Natural killer cell (primary cell): Measurements from ENCODE around the gene ZFP92. TPM values are rescaled to one million over a fixed set of nuclear protein-coding genes. Genes with fewer than 3 reads are reported as not detected.

ENCODE experiments used
- ATAC-seq, 3 donors: fragments of 150-1000 bp in 2 of 3; fragments of 200-7000 bp in 1 of 3; cut with Tn5 transposase; 1 replicate in 1 of 3; 2 replicates in 2 of 3; pipeline ENCODE4 v1.10.0; 2021; ENCODE audit warnings: mild to moderate bottlenecking in 2 of 3, moderate library complexity in 2 of 3
- DNase-seq, 2 donors: peaks; one replicate each; pipeline versions ENCODE4 v3.0.0 to v3.0.0-alpha.2; 2013 to 2021; ENCODE audit warnings: mixed read lengths in 1 of 2
- H3K27ac ChIP-seq: one replicate; pipeline ENCODE4 v1.5.1; 2013; ENCODE audit warnings: mild to moderate bottlenecking, low read length
- H3K27me3 ChIP-seq: one replicate; pipeline ENCODE4 v1.6.1; 2013; ENCODE audit warnings: low read length; ENCODE audit not compliant: control insufficient read depth, insufficient read depth
- H3K36me3 ChIP-seq: one replicate; pipeline ENCODE4 v1.6.1; 2013; ENCODE audit warnings: low read length; ENCODE audit not compliant: control insufficient read depth, insufficient read depth
- H3K4me1 ChIP-seq: one replicate; pipeline ENCODE4 v1.6.1; 2013; ENCODE audit warnings: low read length; ENCODE audit not compliant: control insufficient read depth, insufficient read depth
- H3K4me3 ChIP-seq: one replicate; pipeline ENCODE4 v1.5.1; 2013; ENCODE audit warnings: low read length
- H3K9me3 ChIP-seq: one replicate; pipeline ENCODE4 v1.6.1; 2013; ENCODE audit warnings: low read length; ENCODE audit not compliant: control insufficient read depth, insufficient read depth
- H3K27ac Mint-ChIP-seq, 2 donors: one replicate each; pipeline ENCODE4 v1.8.0; 2022; ENCODE audit warnings: mild to moderate bottlenecking in 2 of 2, mixed read lengths in 2 of 2, moderate library complexity in 1 of 2
- H3K27me3 Mint-ChIP-seq, 2 donors: one replicate each; pipeline ENCODE4 v1.8.0; 2022; ENCODE audit warnings: low read depth in 2 of 2, mixed read lengths in 2 of 2
- H3K36me3 Mint-ChIP-seq: one replicate; pipeline ENCODE4 v1.8.0; 2022; ENCODE audit warnings: mixed read lengths
- H3K4me1 Mint-ChIP-seq, 2 donors: one replicate each; pipeline ENCODE4 v1.8.0; 2022; ENCODE audit warnings: mixed read lengths in 2 of 2
- H3K4me3 Mint-ChIP-seq: one replicate; pipeline ENCODE4 v1.8.0; 2022; ENCODE audit warnings: mild to moderate bottlenecking, moderate library complexity, mixed read lengths
- H3K9me3 Mint-ChIP-seq, 2 donors: one replicate each; pipeline ENCODE4 v1.8.0; 2022; ENCODE audit warnings: mixed read lengths in 2 of 2
- CTCF ChIP-seq: fragments of 200-600 bp; IDR thresholded peaks from one replicate; pipeline ENCODE4 v1.8.0; 2022; ENCODE audit warnings: antibody characterized with exemption
- WGBS: methylation state at CpG from one replicate; pipeline ENCODE4 v1.1.7; 2013; ENCODE audit warnings: missing lambda C conversion rate; ENCODE audit not compliant: insufficient coverage; 5-methylcytosine and 5-hydroxymethylcytosine counted together
- intact Hi-C: fragments of 100-400 bp; cut with micrococcal nuclease; formaldehyde crosslinking; loops from one replicate; pipeline ENCODE4 v1.14.2; 2022
- total RNA-seq, 4 donors: library from RNA; stranded (reverse); fragments of 120-200 nt in 1 of 4; gene quantifications; one replicate each; pipeline versions ENCODE4 v1.2.3 to v1.2.4, GENCODE V29; 2013 to 2022

Gene ZFP92
- total RNA-seq, 3 donors from 2014 or later (not counting 1 experiment from before 2014, with no cell fraction given) = 1.6 to 3.3 (median 2.9) TPM

DNA sequence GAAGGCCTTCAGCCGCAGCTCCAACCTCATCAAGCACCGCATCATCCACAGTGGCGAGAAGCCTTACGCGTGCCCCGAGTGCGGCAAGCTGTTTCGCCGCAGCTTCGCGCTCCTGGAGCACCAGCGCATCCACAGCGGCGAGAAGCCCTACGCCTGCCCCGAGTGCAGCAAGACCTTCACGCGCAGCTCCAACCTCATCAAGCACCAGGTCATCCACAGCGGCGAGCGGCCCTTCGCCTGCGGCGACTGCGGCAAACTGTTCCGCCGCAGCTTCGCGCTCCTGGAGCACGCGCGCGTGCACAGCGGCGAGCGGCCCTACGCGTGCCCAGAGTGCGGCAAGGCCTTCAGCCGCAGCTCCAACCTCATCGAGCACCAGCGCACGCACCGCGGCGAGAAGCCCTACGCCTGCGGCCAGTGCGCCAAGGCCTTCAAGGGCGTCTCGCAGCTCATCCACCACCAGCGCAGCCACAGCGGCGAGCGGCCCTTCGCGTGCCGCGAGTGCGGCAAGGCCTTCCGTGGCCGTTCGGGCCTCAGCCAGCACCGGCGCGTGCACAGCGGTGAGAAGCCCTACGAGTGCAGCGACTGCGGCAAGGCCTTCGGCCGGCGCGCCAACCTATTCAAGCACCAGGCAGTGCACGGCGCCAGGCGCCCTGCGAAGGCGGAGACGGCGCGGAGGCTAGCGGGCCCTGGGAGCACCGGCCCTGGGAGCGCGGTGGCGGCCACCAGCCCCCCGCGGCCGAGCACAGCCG, 9.8 kb downstream of the ZFP92 start:
- peaks cover 0 to 4% of the 10 kb centered on the region in 2 donors for H3K4me1 Mint-ChIP-seq
- no peak overlapping the region for H3K4me3 Mint-ChIP-seq
- ATAC-seq (no peak), DNase-seq (no peak)
- H3K27me3 Mint-ChIP-seq = no peaks in the 10 kb centered on the region
- H3K27ac Mint-ChIP-seq = no peak overlapping the region
- H3K36me3 Mint-ChIP-seq = no peaks in the 10 kb centered on the region
- TF ChIP-seq CTCF = no peak
- no peak overlapping the region for H3K27ac ChIP-seq
- no peaks in the 10 kb centered on the region for H3K36me3 ChIP-seq
- no peaks in the 10 kb centered on the region for H3K4me1 ChIP-seq
- H3K9me3 Mint-ChIP-seq = no peaks in the 10 kb centered on the region
- H3K4me3 ChIP-seq = no peak overlapping the region
- no peaks in the 10 kb centered on the region for H3K27me3 ChIP-seq
- intact Hi-C loops = no loop called here
- no peaks in the 10 kb centered on the region for H3K9me3 ChIP-seq
- WGBS = 98% methylated on average over 91 of the region's 91 CpGs

GRCh38 chrX:153421856-153422255, 10.6 kb downstream of the ZFP92 start:
- no peaks in the 10 kb centered on the region for H3K36me3 Mint-ChIP-seq
- no peak overlapping the region for H3K4me3 ChIP-seq
- no peaks in the 10 kb centered on the region for H3K9me3 ChIP-seq
- H3K9me3 Mint-ChIP-seq = no peaks in the 10 kb centered on the region
- no peak for TF ChIP-seq CTCF
- H3K27me3 ChIP-seq = no peaks in the 10 kb centered on the region
- peaks cover 0 to 4% of the 10 kb centered on the region in 2 donors for H3K4me1 Mint-ChIP-seq
- no peak overlapping the region for H3K27ac Mint-ChIP-seq
- H3K27me3 Mint-ChIP-seq = no peaks in the 10 kb centered on the region
- no peak for ATAC-seq
- no peak overlapping the region for H3K27ac ChIP-seq
- DNase-seq = no peak
- WGBS = 97% methylated on average over 16 of the region's 18 CpGs
- H3K36me3 ChIP-seq = no peaks in the 10 kb centered on the region
- no peak overlapping the region for H3K4me3 Mint-ChIP-seq
- intact Hi-C loops = no loop called here
- no peaks in the 10 kb centered on the region for H3K4me1 ChIP-seq

DNA sequence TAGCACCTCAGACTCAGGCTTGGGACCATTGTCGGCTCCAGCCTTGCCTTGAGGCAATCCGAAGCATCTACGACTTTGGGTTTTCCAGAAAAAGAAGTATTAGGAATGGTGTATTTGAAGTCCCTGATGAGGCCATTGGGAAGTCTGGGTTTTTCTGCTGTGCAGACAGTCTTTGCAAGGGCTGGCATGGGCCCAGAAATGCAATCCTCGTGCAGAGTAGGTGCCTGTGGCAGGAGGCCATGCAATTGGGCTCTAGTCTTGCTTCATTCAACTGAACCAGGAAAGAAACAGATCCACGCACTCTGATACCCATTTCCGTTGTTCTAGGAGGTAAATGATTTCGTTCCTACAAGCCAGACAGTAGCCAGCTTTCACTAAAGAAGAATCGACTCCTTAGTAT, 12.4 kb downstream of the ZFP92 start:
- WGBS = 96% methylated on average over 8 of the region's 8 CpGs
- Histone ChIP-seq H3K9me3 (no peaks in the 10 kb centered on the region), H3K4me3 (no peak overlapping the region), H3K27ac (no peak overlapping the region), H3K27me3 (no peaks in the 10 kb centered on the region), H3K4me1 (no peaks in the 10 kb centered on the region), H3K36me3 (no peaks in the 10 kb centered on the region)
- Mint-ChIP-seq H3K4me1 (peaks cover 0 to 4% of the 10 kb centered on the region in 2 donors), H3K36me3 (no peaks in the 10 kb centered on the region), H3K9me3 (peaks cover 0 to 2% of the 10 kb centered on the region in 2 donors), H3K27ac (no peak overlapping the region), H3K27me3 (peaks cover 0 to 6% of the 10 kb centered on the region in 2 donors), H3K4me3 (no peak overlapping the region)
- intact Hi-C loops = no loop called here
- ATAC-seq = no peak
- no peak for DNase-seq
- no peak for TF ChIP-seq CTCF

DNA sequence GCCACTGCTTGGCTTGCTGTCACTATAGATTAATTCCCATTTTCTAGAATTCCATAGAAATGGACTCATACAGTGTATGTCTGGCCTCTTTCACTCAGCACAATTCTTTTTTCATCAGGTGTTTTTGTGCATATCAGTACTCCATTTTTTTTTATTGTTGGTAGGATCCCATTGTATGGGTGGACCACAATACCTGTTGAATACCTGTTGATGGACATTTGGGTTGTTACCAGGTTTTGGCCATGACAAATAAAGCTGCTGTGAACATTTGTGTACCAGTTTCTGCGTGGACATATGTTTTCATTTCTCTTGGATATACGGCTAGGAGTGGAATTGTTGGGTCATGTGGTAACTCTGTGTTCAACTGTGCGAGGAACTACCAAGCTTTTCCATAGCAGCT, 14.9 kb downstream of the ZFP92 start:
- Mint-ChIP-seq H3K27me3 (peaks cover 0 to 6% of the 10 kb centered on the region in 2 donors), H3K27ac (no peak overlapping the region), H3K4me1 (peaks cover 0 to 4% of the 10 kb centered on the region in 2 donors), H3K36me3 (no peaks in the 10 kb centered on the region), H3K9me3 (peaks cover 0 to 2% of the 10 kb centered on the region in 2 donors), H3K4me3 (no peak overlapping the region)
- no peak for DNase-seq
- Histone ChIP-seq H3K4me1 (no peaks in the 10 kb centered on the region), H3K27ac (no peak overlapping the region), H3K27me3 (no peaks in the 10 kb centered on the region), H3K4me3 (no peak overlapping the region), H3K36me3 (no peaks in the 10 kb centered on the region), H3K9me3 (peaks cover 5% of the 10 kb centered on the region)
- 91% methylated on average over 3 of the region's 3 CpGs for WGBS
- intact Hi-C loops = no loop called here
- ATAC-seq = no peak
- no peak for TF ChIP-seq CTCF
